ENCODE data around the gene TMEM131L.

Gene TMEM131L

DNA sequence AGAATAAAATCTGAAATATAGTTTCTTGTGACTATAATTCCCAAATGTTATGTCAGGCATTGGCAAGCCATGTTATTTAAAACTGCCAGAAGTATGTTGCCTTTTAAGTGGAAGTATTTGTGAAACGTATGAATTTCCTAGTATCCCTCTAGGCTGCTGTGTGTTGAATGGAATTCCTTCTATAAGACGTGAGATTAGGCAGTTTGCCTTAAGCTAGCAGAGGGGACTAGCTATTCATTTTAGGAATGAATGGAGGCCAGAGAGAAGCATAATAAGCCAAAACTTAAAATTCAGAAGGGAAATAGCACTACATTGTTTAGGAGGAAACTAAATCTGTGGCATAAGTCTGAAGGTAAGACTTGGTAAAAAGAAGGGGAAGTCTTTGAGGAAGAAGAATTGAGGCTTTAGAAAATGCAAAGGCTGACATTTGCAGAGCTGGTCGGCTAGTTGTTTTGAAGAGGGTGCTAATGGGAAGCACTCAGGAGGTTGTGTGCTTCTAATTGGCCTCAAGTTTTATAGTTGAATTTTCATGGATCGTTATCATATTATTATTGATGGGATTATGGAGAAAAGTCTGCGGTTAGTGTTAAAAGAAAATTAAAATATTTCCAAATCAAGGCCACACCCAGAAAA lies 57.1 kb downstream of the TMEM131L start:
- no peak for FAIRE-seq

DNA sequence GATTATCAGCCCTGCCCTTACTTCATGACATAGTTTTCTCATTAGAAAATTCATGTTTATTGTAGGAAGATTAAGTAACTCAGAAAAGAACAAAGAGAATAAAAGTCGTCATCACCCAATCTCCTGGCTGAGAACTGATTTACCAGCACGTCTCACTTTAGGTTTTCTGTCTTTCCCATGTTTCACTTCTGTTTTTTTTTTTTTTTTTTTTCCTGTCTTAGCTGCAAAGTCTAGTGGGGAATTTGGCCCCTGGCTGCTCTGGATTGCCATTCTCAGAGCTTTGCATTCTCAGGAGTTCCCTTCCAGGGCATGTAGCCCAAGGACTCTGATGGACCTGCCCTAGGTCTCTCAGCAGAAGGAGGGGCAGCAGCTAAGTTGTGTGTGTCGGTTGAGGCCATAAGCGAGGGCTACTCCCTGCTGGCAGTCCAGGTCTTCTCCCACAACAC lies 57.8 kb downstream of the TMEM131L start:
- no peak for FAIRE-seq

DNA sequence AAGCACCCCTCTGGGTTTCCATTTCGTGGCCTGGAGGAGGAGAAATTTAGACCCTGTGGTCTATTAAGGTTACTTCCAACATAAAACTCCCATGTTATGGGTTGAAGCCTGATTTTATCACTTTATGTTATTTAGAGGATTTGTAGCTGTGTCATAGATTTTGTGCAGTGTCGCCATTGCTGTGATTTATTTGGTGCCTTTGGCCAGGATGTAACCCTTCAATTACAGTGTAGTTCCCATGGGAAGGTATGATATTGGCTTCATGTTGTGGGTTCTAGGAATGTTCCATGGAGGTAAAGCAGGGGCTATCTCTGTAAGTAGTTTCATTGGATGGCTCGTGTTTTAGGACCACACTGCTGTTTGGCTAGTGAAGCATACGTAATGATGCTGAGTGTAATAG lies 58.5 kb downstream of the TMEM131L start:
- no peak for FAIRE-seq

DNA sequence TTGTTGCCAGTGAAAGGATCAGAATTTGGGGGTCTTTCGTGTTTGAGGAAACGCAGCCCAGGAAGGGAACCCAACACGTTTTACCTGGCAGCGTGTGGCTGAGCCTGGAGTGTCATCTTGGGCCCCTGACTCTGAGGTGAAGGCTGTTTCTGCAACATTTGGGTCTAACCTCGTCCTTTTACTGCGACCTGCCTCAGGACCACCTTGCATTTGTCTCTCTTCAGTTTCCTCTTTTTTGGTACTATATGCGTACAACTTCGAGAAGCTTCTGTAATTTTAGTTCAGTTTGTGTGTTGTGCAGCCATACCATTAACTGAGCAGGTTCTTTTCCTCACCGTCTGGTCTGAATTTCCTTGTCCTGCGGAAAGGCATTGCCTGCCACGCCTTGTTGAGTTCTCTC lies 61.5 kb downstream of the TMEM131L start:
- FAIRE-seq = no peak

DNA sequence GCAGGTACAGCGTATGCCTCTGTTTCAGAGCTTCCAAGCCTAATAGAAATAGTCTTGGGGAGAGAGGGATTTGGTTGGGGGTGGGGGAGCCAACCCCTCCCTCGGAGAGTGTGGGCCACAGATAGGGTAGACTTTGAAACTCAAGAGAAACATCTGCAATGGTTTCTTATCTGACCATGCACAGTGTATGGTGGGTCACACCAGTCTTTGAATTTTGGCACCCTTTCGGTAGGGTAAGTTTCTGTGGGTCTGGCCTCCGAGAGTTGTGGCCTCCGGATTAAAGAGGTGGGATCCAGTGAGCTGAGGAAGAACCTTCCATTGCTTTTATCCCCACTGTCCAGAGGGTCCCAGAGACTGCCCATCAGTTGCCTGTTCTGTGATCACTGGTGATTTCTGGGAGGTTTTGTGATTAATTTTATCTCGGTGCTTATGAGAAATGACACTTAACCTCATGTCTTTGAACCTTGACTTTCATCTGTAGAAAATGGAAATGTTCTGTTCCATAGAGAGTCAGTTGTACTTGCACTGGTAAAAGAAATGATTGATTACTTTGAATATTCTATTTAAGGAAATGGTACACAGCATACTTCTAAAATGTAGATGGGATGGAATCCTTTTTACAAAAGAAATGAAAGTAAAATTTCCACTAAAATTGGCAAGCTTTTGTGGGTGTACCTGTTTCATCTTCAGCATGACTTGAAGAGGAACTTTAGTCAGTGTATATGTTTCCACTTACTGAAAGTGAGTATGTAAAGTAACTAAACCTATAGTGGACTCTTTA lies 62.7 kb downstream of the TMEM131L start:
- no peak for FAIRE-seq

DNA sequence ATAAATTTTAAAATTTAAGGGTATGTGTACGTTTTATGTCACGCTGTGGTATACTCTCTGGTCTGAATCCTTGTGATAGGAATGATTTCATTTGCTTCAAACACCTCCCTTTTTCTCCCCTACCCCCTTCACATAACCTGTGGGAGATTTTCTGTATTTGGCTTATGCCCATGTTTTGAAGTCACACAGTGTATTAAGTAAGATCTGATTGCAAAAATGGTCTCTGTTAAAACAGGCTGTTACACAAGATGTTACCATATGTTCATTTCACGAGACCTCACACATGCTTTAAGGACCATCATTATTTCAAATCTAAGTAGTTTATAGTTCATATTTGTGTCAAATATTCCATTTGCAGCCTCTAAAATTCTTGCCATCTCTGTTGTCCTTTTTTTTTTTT lies 63.5 kb downstream of the TMEM131L start:
- FAIRE-seq = no peak

DNA sequence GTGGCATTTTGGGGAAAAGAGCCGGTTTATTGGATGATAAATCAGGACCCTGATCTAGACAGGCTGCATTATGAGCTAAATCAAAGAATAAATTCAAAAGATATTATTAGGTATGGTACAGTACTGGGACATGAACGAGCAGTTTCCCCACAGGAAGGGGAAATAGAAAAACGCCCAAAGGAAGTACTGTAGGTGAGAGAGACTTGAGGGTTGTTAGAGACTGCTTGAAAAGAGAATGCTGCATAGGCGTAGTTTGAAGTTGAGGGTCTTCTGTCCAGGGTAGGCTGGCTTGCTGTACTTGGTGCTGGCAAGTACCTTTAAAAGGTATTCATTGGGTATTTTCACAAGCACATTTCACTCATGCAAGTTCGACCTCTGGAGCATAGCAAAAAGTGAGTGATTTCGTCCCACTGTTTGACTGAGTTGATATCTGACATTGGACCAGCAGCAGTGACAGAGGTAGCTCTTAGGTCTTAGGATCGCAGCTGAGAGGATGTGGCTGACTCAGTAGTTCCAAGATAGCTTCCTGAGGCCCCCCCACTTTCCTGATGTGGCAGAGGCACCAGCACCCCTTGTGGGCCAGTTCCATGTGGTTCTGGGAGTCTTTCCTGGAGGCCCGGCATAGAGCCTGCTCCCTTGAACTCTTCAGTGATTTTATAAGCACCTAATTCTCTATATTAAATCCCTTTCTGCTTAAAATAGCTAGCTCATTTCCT lies 64.3 kb downstream of the TMEM131L start:
- no peak for FAIRE-seq

DNA sequence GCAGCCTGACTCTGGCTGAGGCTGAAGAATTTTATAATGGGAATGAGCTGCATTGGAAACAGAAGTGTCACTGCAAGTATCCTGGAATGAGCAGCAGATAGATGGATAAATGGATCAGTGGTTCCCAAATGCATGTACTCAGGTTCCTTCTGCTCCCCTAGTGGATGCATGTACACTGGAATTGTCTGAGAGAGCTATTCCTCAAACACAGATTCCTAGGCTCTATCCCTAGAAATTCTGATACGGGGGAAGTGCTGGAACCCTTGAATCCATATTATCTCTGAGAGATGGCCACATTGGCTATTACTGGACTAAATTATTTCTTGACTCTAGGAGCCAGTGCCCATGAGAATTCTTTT lies 64.8 kb downstream of the TMEM131L start:
- FAIRE-seq = no peak

DNA sequence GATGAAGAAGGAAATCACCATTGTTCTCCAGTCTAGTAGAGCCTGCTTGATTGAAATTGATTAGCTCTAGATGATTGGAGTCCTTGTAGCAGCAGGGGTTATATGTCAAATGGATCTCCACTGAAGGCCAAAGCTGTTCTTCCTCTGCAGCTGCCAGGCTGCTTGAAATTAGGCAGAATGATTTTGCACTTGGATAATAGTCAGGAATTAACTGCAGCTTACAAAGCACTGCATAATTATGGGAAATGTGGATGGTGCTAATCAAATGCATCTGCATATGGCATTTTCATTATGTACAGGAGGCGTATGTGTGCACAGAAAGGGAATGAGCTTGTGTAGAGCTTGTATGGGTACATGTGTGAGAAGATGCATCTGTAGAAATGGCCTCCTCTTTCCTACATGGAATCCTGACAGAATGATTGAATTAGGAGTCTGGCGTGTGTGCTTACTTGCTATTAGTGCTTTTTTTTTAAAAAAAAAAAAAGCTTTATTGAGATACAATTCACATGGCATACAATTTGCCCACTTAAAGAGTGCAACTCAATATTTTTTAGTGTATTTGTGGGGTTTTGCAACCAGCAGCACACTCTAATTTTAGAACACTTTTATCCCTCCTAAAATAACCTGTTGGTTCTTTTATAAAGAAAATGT lies 65.9 kb downstream of the TMEM131L start:
- FAIRE-seq = no peak

DNA sequence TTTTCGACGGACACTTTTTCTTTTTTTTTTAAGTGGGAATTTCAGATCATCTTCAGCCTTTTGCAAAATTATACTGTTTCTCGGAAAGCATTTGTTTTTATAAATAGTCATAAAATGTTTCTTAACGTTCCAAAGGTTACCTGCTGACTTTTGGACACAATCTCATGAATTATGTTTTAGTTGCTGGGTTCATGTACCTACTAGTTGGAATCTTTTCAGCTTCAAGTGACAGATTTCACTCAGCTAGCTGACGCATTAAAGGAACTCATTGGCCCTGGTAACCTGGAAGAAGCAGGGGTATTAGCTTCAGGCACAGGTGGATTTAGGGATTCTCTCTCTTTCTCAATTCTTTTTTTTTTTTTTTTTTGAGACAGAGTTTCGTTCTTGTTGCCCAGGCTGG lies 66.5 kb downstream of the TMEM131L start:
- no peak for FAIRE-seq

DNA sequence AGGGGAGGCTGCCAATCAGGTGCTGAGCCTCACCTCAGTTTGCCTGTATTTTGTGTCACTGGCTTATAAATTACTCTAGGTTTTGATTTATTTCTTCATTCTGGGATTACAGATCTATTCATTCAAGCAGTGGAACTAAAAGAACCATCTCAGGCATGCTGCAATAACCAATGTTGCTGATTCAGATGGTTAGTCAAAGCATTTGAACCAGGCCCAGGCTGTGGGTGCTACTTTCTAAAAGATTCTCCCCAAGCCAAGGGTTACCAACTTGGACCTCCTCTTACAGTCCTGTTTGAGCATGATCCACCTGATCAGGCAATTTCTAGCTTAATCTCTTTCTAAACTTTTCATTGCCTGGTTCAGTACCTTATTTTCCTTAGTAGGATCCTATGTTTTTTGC lies 67.2 kb downstream of the TMEM131L start:
- FAIRE-seq = no peak

DNA sequence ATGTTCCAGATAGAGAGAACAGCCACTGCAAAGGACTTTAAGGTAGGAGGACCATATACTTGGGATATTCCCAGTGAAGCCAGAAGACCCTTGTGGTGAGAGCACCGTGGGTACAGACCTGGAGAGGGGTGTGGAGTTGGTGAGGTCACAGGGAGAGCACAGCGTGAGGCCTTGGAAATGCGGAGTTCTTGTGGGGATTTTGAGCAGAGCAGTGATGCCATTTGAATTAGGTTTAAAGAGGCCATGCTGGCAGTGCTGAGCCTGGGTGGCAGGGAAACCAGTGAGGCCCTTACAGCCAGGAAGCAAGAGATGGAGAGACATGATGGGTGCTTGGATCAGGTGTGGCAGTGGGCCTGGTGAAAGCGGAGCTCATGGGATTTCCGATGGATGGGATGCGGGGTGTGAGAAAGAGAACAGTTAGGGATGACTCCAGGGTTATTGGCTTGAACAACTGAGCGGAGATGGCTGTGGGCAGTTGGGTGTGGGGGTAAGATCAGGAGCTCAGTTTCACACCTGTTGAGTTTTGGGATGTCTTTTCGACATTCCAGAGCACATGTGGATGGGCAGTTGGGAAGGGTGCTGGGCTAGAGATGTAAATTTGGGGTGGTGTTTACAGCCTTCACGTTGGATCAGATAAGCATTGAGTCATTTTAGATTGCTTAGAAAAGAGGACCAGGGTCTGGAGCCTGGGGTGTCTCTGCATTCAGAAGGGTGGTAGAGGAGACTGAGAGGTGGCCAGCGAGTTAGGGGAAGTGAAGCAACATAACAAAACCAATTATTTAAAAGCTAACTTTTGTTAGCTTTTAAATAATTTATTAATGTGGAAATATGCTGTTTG lies 68.9 kb downstream of the TMEM131L start:
- no peak for FAIRE-seq

DNA sequence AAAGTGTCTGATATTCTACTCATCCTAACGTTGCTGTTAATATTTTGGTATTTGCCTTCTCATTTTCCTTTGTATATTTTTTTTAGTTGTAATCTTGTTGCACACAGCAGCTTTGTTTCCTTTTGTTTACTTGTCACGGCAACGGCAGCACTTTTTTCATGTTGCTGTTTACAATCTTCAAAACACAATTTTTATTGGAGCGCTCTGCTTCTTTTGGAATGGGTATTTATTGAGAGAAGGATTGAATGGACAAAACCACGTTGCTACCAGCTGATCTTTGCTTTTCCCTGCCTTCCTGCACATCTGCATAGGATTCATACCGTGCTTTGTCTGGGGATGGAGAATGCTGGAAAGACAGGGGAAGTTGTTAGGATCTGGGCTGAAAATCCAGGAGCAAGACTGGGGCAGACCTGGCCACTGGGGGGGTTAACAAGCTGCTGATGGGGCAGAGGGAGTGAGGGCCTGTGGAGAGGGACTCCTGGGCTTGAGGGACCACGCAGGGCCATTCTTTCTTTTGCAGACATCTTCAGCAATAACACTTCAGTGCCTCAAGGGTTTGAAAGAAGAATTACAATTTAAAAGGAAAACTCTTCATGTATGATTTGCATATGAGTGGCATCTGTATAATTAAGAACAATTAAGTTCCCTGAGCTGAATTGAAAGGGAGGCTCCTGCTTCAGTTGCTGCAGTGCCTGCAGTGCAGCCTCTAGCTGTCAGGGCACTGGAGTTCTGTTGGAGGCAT lies 69.8 kb downstream of the TMEM131L start:
- no peak for FAIRE-seq

DNA sequence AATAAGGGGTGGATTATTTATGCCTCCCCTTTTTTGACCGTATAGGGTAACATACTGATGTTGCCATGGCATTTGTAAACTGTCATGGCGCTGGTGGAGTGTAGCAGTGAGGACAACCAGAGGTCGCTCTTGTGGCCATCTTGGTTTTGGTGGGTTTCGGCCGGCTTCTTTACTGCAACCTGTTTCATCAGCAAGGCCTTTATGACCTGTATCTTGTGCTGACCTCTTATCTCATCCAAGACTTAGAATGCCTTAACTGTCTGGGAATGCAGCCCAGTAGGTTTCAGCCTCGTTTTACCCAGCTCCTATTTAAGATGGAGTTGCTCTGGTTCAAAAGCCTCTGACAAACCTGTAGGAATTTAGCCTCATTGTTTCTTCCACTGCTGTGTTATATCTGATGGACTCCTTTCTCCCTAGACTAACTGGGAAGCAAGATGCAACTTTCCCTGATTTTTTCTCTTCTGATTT lies 71.4 kb downstream of the TMEM131L start:
- FAIRE-seq = no peak

DNA sequence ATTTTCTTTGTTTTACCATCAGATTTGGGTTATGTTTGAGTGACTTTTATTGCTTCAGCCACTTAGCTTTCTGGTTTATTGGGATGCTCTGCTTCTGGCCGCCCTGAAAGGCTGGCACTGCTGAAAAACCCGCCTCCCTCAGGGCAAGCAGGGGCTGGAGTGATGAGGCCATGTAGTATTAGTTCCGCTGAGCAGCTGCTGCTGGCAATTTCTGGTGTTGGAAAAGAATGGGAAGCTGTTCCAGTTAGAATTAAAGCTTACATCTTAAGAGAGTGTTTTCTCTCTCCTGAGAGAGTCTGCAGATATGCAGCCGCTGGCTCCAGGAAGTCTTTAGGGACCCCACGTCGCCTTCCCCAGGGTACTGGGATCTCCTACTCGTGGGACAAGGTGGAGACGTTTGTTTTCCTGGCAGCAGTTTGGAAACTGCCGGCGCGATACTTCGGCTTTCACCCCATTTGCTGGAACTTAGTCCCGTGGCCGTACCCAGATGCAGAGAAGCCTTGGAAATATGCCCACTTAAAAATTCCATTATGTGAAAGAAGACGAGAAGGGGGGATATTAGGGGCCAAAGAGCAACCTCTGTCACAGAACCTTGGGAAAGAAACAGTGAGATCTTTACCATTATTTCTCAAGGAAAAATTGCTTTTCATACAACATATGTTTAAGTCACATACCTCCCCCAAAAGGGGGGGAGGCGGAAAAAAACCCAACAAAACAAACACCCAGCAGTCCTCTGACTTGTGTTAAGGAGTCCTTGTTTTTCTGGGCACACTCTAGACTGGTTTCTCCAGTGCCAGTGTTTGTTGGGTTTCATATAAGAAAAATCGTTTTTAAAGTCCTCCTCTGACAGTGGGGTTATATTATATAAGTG lies 72.6 kb downstream of the TMEM131L start:
- FAIRE-seq = no peak

DNA sequence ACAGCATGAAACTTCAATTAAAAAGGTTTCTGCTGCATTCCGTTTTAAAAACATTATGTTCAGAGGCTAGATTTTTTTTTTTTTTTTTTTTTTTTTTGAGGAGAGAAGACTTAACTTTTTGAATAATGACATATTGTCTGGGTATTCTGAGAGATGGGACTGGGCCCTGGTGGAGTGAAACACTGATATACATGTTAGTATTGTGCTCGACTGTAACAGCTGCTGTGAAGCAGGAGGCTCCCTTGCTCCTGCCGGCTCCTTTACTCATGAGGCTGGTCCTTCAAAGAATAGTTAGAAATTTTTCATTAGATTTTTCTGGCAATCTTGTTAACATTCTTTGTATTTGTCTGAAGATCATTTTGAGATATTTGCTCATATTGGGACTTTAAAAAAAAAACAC lies 73.3 kb downstream of the TMEM131L start:
- FAIRE-seq = no peak

DNA sequence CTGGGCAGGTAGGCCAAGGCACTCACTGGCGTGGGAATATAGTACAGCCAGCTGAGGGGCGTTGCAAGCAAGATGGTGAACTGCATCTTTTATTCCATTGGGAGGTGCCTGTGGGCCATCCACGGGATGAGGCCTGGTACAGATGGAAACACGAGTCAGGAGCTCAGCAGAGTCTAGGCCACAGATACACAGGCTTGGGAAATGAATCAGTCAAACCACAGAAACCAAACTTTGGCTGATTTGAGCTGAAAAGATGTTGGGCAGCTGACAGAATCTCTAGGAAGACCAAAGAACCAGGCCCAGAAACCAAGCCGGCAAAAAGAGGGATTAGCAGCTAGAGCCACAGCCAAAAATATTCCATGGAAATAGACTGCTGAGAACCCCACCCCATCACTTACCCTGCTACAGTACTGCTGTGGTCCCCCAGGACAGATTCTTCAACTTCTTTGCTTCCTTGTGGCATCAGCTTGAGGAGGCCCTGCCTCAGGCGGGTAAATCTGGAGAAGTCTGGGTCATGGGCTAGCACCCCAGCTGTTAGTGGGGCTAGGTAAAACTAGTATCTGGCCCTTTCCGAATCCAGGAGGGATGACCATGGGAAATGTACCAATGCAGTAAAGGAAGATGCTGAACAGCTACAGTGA lies 75.4 kb downstream of the TMEM131L start:
- FAIRE-seq = no peak

DNA sequence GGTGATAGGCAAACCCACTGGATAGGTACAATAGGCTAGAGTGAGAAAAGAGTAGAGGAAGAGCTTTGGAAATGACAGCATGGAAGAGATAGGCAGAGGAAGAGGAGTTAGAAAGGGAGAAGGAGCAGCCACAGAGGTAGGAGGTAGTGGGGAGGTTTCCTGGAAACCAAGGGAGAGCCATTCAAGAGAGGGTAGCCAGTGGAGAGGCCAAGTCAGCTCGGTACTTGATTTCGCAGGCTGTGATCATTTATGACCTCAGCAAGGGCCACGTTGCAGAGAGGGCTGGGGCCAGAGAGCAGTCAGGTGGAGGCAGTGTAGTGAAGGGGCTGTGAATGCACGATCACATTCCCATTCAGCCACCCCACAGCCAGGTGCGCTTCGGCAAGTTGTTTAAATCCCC lies 76.0 kb downstream of the TMEM131L start:
- no peak for FAIRE-seq

DNA sequence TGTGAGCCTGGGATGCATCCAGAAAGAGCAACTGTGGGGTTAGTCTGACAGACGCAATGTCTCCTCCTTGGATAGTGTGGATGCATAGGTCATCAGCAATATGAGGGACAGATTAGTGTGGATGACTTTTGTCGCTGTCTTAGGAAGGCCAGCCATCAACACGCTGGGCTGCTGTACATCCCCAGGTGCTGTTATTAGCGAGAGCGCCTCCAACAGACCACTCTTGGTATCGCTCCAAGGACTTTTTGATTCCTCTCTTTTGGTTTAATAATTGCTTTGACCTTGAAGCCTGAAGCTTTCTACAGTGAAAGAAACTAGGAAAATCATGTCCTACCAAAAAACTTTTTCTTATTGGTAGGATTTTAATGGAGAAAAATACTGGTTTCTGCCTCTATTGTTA lies 76.7 kb downstream of the TMEM131L start:
- FAIRE-seq = no peak

DNA sequence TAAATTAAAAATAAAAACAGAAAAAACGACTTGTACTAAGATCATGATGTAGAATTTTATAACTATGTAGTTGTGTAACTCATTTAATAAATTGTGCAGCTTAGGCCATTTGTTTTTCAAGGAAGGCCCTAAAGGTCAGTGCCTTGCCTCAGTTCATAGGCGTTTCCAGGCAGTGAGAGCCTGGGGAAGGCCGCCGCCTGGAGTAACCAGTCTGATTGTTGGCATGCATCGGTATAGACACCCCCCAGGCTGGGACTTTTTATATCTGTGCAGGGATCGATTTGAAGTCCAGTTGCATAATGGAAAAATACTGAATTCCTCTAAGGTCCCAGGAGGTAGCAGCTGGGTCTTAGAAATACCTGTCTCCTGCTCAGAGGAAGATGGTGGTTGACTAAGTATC lies 77.2 kb downstream of the TMEM131L start:
- no peak for FAIRE-seq

Data from TTC549 (cell line).